ENCODE results near the gene OPN5.

Gene OPN5

GRCh38 chr6:47787620-47788497 is 6.0 kb downstream of the OPN5 start:
- no peak for FAIRE-seq
- TF ChIP-seq CTCF (IDR thresholded peaks at IDR 0.05; ENCODE audit: insufficient read depth, missing control alignments), result peak; percentile 89
- DNase-seq (ENCODE audit: insufficient read length, low spot score), result no peak

GRCh38 chr6:47788498-47788884 is 6.7 kb downstream of the OPN5 start:
- FAIRE-seq (no peak), DNase-seq (ENCODE audit: insufficient read length, low spot score) (no peak)
- no peak for TF ChIP-seq CTCF (IDR thresholded peaks at IDR 0.05; ENCODE audit: insufficient read depth, missing control alignments)

GRCh38 chr6:47789553-47789952 is 7.7 kb downstream of the OPN5 start:
- FAIRE-seq (no peak), DNase-seq (ENCODE audit: insufficient read length, low spot score) (no peak)
- no peak for TF ChIP-seq CTCF (IDR thresholded peaks at IDR 0.05; ENCODE audit: insufficient read depth, missing control alignments)

DNA sequence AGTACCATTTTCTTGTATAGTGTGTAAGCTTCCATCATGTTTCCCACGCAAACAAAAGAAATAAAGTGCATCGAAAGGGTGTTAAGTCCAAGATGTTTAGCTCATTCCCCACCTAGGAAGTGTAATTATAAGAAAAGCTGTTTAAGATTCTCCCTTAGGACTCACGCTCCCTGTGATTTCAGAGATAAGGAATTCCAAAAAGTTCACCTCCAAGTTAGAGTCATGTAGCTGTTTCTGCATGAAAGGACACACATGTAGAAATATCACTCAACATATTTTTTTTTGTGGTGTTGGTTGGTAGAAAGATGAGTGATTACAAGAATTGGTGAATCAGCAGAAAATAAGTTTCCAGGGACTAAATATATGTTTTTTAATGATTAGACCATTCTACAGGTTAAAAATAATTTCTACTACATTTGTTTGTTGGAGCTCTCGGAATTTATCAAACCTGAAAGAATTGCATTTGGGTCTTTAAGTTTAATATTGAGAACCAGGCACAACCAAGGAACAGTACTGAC is 10.4 kb downstream of the OPN5 start:
- no peak for DNase-seq (ENCODE audit: insufficient read length, low spot score)
- TF ChIP-seq CTCF (IDR thresholded peaks at IDR 0.05; ENCODE audit: insufficient read depth, missing control alignments), result no peak
- no peak for FAIRE-seq

- TF ChIP-seq CTCF (IDR thresholded peaks at IDR 0.05; ENCODE audit: insufficient read depth, missing control alignments), result no peak
- DNase-seq (ENCODE audit: insufficient read length, low spot score) (no peak), FAIRE-seq (no peak)
Observed at GRCh38 chr6:47794577-47795135, 12.8 kb downstream of the OPN5 start.

- DNase-seq (ENCODE audit: insufficient read length, low spot score) (no peak), FAIRE-seq (no peak)
- no peak for TF ChIP-seq CTCF (IDR thresholded peaks at IDR 0.05; ENCODE audit: insufficient read depth, missing control alignments)
Observed at GRCh38 chr6:47801984-47802383, 20.2 kb downstream of the OPN5 start.

DNA sequence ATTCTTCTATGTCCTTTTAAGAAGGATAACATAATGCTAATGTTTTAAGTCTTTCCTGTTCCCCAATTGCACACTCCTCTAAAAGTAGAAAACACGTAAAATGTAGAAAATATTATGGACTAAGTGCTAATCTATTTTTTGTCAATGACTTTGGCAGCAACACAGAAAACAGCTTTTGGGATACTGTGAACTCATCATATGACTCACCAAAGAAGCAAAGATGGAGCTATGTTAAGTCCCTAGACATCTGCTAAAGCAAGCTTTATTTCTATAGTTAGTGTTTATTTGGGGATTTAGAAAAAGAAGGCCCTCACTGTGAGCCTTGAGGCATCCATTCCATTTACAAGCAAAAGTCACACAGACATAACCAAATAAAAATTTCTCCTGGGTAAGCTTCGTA is 23.0 kb downstream of the OPN5 start:
- TF ChIP-seq CTCF (IDR thresholded peaks at IDR 0.05; ENCODE audit: insufficient read depth, missing control alignments), result no peak
- DNase-seq (ENCODE audit: insufficient read length, low spot score), result no peak
- no peak for FAIRE-seq

All from D721Med (cell line).